ENCODE measurements around the gene ODF4.
"Not testable (repeated sequence)": the region's sequence is repeated elsewhere in the genome, so short reads cannot be mapped to it uniquely, and the experiment has no call there.

The ODF4 gene

GRCh38 chr17:8371786-8372185 lies 32.1 kb downstream of the ODF4 start:
- FAIRE-seq = no peak

- FAIRE-seq = no peak
These were observed 32.8 kb downstream of the ODF4 start for GRCh38 chr17:8372422-8372821.

- FAIRE-seq = not testable (repeated sequence)
These were observed 34.2 kb downstream of the ODF4 start for GRCh38 chr17:8373856-8374255.

GRCh38 chr17:8375738-8376259 lies 36.2 kb downstream of the ODF4 start:
- no peak for FAIRE-seq

GRCh38 chr17:8376271-8377067 lies 36.8 kb downstream of the ODF4 start, which contains the start of gene KRABD2:
TSS of gene KRABD2 (minus strand) at chr17:8376704.
- FAIRE-seq = no peak

- no peak for FAIRE-seq
These were observed 37.8 kb downstream of the ODF4 start for GRCh38 chr17:8377422-8377821.

GRCh38 chr17:8378117-8378516 lies 38.5 kb downstream of the ODF4 start:
- FAIRE-seq = not testable (repeated sequence)

- FAIRE-seq = no peak
These were observed 40.4 kb downstream of the ODF4 start for GRCh38 chr17:8380049-8380448.

GRCh38 chr17:8382052-8382879 lies 42.6 kb downstream of the ODF4 start:
- no peak for FAIRE-seq

GRCh38 chr17:8382880-8383142 lies 43.2 kb downstream of the ODF4 start:
- no peak for FAIRE-seq

- FAIRE-seq = peak; percentile 93
These were observed 43.6 kb downstream of the ODF4 start, which contains the start of gene RPL26 for GRCh38 chr17:8383143-8383822. TSS of gene RPL26 (minus strand) at chr17:8383193. CDS start at chr17:8382310, 883 bp downstream.

- FAIRE-seq = no peak
These were observed 45.2 kb downstream of the ODF4 start for GRCh38 chr17:8384801-8385378.

GRCh38 chr17:8386841-8387240 lies 47.2 kb downstream of the ODF4 start:
- FAIRE-seq = no peak

GRCh38 chr17:8387914-8388651 lies 48.4 kb downstream of the ODF4 start:
- no peak for FAIRE-seq

- no peak for FAIRE-seq
These were observed 52.1 kb downstream of the ODF4 start for GRCh38 chr17:8391711-8392110.

- FAIRE-seq = no peak
These were observed 52.6 kb downstream of the ODF4 start for GRCh38 chr17:8392274-8392673.

GRCh38 chr17:8392674-8393469 lies 53.2 kb downstream of the ODF4 start:
- no peak for FAIRE-seq

- no peak for FAIRE-seq
These were observed 54.0 kb downstream of the ODF4 start for GRCh38 chr17:8393470-8394231.

- FAIRE-seq = not testable (repeated sequence)
These were observed 54.9 kb downstream of the ODF4 start for GRCh38 chr17:8394497-8394896.

All from A204.1 (cell line).